ENCODE results near the gene TRPM5.

TRPM5 gene

DNA sequence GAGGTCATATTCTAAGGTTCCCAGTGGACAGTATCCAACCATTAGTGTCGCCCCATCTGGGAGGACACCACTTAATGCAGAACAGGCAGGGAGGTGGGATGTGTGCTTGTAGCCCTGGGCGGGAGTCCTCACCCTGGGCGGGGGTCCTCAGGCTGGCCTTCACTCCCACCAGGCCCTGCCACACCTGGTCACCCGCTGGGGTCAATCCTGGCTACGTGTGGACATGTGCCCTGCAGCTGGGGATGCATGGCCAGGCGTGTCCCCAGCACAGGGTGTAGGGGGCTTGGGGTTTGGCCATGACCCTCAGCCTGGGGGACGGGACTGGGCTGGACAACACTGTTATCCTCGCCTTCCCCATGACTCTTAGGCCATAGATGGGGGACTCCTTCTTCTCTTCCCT, 18.8 kb downstream of the TRPM5 start:
- TF ChIP-seq, protein P1, sequence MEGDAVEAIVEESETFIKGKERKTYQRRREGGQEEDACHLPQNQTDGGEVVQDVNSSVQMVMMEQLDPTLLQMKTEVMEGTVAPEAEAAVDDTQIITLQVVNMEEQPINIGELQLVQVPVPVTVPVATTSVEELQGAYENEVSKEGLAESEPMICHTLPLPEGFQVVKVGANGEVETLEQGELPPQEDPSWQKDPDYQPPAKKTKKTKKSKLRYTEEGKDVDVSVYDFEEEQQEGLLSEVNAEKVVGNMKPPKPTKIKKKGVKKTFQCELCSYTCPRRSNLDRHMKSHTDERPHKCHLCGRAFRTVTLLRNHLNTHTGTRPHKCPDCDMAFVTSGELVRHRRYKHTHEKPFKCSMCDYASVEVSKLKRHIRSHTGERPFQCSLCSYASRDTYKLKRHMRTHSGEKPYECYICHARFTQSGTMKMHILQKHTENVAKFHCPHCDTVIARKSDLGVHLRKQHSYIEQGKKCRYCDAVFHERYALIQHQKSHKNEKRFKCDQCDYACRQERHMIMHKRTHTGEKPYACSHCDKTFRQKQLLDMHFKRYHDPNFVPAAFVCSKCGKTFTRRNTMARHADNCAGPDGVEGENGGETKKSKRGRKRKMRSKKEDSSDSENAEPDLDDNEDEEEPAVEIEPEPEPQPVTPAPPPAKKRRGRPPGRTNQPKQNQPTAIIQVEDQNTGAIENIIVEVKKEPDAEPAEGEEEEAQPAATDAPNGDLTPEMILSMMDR (IDR thresholded peaks at IDR 0.05; ENCODE audit: extremely low read depth, insufficient read depth, missing control alignments): no peak
- in situ Hi-C loops (cut with MboI; ENCODE audit: low pct_unique_long_range_greater_than_20kb, low sequenced_read_pairs, unreplicated experiment): loop anchor here (5.0 to 10.0 kb wide), 2 partner anchors 107 to 469 kb away; no protein-coding TSS in a partner anchor
- DNase-seq (ENCODE audit: low spot score): no peak

DNA sequence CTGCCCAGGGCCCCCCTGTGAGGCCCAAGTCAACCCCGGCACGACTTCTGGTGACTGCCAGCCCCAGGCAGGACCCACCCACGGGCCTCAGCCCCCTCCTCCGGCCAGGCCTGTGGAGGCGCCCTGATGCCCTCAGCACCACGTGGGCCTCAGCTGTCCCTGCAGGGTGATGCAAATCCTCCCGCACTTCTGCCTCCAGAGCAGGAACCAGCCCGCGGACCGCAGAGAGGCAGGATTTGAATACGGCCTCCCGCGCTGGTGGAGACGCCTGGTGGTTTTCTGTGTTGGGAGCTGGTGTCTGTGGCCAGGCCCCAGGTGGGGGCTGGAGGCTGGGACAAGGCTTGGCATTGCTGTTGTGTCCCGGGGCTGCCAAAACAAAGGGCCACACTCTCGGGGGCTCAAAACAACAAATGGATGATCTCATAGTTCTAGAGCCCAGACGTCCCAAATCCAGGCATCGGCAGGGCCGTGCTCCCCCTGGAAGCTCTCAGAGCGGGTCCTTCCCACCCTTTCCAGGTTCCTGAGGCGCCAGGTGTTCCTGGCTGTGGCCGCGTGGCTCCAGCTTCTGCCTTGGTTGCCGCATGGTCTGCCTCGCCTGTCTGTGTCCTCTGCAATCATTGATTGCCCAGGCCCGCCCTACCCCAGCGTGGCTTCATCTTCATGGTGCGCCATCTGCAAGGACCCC, 19.4 kb downstream of the TRPM5 start:
- TF ChIP-seq, protein P1 (IDR thresholded peaks at IDR 0.05; ENCODE audit: extremely low read depth, insufficient read depth, missing control alignments): no peak
- in situ Hi-C loops (cut with MboI; ENCODE audit: low pct_unique_long_range_greater_than_20kb, low sequenced_read_pairs, unreplicated experiment): loop anchor here (5.0 to 25.0 kb wide), 3 partner anchors 107 to 470 kb away; no protein-coding TSS in a partner anchor
- no peak for DNase-seq (ENCODE audit: low spot score)

DNA sequence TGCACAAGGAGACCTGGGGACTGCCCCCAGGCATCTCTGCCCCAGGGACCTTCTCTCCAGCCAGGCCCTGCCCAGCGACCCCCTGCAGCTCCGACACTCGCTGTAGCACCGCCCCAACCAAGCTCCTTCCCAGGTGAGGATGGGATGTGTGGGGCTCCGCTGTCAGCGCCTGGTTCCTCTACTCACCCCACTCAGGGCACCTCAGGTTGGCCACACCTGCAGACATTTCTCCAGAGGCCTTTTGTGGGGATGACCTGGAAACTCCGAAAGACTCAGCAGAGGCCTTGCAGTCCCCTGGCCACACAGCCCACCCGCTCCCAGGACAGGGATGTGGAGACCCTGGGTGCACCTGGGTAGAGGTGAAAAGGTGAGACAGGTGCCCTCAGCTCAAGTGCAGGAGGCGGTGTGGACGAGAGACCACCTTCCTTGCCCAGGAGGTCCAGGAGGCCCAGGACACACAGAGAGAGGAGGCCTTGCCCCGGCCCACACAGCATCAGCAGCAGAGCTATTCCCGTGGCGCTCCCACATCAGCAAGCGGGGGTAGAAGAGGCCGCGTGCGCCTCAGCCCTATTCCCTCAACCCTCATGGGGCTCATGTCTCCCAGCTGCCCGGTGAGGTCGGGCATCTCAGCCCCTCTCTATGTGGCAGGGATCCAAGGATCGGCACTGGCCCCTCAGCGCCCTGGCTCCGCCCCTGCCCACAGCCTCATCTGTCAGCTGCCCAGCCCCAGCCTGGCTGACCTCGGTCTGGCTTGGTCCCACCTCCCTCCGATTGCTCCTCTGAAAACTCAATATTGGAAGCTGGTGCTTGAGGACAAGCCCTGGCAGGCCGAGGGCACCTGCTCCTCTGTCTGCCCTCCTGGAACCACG, 20.9 kb downstream of the TRPM5 start:
- no peak for DNase-seq (ENCODE audit: low spot score)
- in situ Hi-C loops (cut with MboI; ENCODE audit: low pct_unique_long_range_greater_than_20kb, low sequenced_read_pairs, unreplicated experiment): loop anchor here (10.0 to 25.0 kb wide), 2 partner anchors 236 to 471 kb away; no protein-coding TSS in a partner anchor
- TF ChIP-seq, protein P1 (IDR thresholded peaks at IDR 0.05; ENCODE audit: extremely low read depth, insufficient read depth, missing control alignments): no peak

DNA sequence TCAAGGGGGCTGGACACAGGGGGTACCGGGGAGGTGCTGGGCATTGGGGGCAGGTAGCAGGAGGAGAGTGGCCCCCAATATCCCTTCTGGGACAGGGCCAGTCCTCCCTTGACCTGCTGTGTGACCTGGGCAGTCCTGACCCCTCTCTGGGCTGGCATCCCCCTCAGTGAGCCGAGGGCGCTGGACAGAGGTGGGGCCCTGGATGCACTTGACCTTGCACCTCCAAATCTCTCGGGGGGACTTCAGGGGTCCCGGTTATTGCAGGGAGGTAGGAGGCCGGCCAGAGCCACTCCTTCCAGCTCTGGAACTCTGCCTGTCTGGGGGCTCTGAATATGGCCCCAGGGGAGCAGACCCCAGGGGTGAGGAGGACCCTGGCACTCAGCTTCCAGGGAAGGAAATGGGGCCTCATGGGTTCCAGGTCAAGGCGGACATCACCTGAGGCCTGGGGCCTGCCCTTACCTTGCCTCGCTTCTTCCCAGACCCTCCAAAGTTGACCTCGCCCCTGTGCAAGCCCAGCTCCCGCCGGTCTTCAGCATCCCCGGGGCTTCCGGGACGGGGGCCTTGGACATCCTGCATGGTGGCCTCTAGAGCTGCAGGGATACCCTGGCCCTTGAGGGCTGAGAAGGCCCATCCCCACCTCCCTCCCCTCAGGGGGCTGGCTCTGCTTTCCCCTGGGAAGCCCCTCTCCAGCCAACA, 21.7 kb downstream of the TRPM5 start:
- no peak for DNase-seq (ENCODE audit: low spot score)
- in situ Hi-C loops (cut with MboI; ENCODE audit: low pct_unique_long_range_greater_than_20kb, low sequenced_read_pairs, unreplicated experiment): loop anchor here (10.0 to 25.0 kb wide), 2 partner anchors 235 to 472 kb away; no protein-coding TSS in a partner anchor
- TF ChIP-seq, protein P1 (IDR thresholded peaks at IDR 0.05; ENCODE audit: extremely low read depth, insufficient read depth, missing control alignments): no peak

DNA sequence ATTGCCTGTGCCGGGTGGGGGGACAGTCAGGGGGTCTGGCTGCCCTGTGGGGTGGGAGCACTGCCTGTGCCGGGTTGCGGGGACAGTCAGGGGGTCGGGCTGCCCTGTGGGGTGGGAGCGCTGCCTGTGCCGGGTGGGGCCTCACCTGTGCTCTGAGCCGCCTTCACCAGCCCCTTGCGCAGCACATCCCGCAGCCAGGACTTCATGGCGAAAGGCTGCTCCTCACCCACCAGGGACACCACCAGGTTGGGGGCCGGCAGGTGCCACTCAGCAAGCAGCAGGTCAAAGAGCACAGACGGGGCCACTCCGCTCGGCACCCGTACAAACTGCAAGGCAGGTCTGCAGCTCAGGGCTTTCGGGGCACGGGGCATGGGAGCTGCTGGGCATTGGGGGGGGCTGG, 22.3 kb downstream of the TRPM5 start:
- in situ Hi-C loops (cut with MboI; ENCODE audit: low pct_unique_long_range_greater_than_20kb, low sequenced_read_pairs, unreplicated experiment): loop anchor here (10.0 to 25.0 kb wide), 2 partner anchors 235 to 473 kb away; no protein-coding TSS in a partner anchor
- TF ChIP-seq, protein P1 (IDR thresholded peaks at IDR 0.05; ENCODE audit: extremely low read depth, insufficient read depth, missing control alignments): no peak
- DNase-seq (ENCODE audit: low spot score): no peak

Measured in GM13977 (cell line).